Measurements from ENCODE around the gene EPHB6.

GRCh38 chr7:142862786-142863400 lies 8.0 kb downstream of the EPHB6 start:
- no peak for TF ChIP-seq POLR2AphosphoS5 (IDR thresholded peaks at IDR 0.05)
- TF ChIP-seq, protein P1, sequence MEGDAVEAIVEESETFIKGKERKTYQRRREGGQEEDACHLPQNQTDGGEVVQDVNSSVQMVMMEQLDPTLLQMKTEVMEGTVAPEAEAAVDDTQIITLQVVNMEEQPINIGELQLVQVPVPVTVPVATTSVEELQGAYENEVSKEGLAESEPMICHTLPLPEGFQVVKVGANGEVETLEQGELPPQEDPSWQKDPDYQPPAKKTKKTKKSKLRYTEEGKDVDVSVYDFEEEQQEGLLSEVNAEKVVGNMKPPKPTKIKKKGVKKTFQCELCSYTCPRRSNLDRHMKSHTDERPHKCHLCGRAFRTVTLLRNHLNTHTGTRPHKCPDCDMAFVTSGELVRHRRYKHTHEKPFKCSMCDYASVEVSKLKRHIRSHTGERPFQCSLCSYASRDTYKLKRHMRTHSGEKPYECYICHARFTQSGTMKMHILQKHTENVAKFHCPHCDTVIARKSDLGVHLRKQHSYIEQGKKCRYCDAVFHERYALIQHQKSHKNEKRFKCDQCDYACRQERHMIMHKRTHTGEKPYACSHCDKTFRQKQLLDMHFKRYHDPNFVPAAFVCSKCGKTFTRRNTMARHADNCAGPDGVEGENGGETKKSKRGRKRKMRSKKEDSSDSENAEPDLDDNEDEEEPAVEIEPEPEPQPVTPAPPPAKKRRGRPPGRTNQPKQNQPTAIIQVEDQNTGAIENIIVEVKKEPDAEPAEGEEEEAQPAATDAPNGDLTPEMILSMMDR (IDR thresholded peaks at IDR 0.05) = no peak
- no peak for TF ChIP-seq POLR2A (IDR thresholded peaks at IDR 0.05)

Measured in sigmoid colon (tissue), 4 donors.